GM11168 (cell line): ENCODE results near the gene ATF6B.
"Not testable (repeated sequence)": the region's sequence is repeated elsewhere in the genome, so short reads cannot be mapped to it uniquely, and the experiment has no call there.

ENCODE experiments used
- in situ Hi-C: fragments of 300-500 bp; cut with MboI; formaldehyde crosslinking; loops from one replicate; pipeline ENCODE4 v1.12.0; 2022; ENCODE audit warnings: low sequenced_read_pairs; ENCODE audit not compliant: unreplicated experiment

Gene ATF6B

GRCh38 chr6:32109765-32110160 is 18.3 kb downstream of the ATF6B start:
- in situ Hi-C loops: no loop called here

GRCh38 chr6:32109114-32109764 is 18.8 kb downstream of the ATF6B start, which contains the start of gene TNXB:
TNXB (minus strand) TSS chr6:32109338; CDS start chr6:32098198, 11,140 bp downstream.
- in situ Hi-C loops: no loop called here

DNA sequence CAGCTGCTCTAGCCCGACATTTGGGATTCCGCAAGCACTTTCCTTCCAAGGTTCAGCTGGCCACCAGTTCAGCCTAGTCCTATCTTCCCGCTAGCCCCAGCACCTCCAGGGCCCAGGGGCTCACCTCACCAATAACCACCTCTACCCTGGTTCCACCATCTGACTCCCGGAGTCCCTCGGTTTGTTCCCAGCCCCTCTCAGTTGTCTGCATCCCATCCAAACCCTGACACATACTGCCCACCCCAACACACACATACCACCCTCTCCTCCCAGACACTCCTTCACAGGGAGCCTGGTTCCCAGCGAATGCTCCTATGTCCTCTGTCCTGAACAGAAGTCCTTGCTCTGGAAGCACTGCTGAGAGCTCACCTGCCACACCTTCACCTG is 19.3 kb downstream of the ATF6B start:
- in situ Hi-C loops: no loop called here

DNA sequence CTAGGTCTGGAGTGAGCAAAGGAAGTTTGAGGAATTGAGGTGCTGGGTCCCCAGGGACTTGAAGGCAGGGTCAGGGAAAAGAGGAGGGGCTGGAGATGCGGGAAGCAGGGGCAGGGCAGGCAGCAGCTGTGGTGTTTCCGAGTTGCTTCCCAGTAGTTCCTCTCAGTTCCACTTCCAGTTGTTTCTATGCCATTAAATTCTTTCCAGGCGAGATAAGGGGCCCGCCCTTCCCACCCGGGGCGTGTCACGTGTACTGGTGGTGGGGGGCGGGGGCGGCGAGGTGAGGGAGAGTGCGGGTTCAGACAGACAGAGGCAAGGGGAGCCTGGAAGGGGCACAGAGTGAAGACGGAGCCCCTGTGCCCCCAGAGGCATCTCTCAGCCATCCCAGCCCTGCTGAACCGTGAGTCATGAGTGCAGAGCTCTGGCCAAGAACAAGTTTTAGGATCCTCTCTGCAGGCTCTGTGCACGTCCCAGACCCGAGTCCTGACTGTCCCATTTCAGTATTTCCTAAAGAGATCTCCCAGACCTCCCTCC is 19.9 kb downstream of the ATF6B start:
- in situ Hi-C loops: no loop called here

DNA sequence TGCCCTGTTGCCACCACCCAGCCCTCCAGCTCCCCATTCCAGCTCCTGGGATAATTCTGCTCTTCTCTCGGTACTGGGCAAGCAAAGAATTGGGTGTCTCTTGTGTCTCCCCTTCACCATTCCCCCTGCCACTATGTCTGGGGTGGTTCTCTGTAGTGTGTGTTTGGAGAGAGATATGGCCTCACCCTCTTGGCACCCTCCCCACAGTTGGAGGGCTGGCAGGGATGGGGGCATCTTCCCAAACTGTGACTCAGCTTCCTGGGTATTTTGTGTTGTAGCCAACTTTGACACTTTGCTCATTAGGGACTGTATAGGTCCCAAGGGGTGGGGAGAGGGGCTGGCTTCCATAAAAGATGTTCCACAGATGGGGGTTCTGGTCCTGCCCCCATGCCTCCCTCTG is 20.6 kb downstream of the ATF6B start:
- in situ Hi-C loops: no loop called here

DNA sequence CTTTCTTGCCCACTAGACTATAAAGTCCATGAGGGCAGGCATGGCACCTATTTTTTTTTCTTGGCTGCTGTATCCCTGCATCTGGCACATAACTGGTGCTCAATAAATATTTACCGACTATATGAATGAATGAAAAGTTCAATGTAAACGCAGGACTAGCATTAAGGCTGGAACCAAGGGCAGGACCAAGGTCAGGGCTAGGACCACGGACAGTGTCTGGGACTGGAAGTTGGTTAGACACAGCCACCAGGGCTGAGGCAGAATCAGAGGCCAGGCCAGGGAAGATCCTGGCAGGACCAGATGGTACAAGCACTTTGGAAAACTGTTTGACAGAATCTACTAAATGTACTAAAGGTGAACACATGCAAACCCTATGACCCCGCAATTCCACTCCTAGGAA is 22.6 kb downstream of the ATF6B start:
- in situ Hi-C loops: no loop called here

GRCh38 chr6:32102255-32102654 is 25.8 kb downstream of the ATF6B start:
- in situ Hi-C loops: no loop called here

- in situ Hi-C loops: not testable (repeated sequence)
Observed at GRCh38 chr6:32100251-32100650, 27.8 kb downstream of the ATF6B start.

DNA sequence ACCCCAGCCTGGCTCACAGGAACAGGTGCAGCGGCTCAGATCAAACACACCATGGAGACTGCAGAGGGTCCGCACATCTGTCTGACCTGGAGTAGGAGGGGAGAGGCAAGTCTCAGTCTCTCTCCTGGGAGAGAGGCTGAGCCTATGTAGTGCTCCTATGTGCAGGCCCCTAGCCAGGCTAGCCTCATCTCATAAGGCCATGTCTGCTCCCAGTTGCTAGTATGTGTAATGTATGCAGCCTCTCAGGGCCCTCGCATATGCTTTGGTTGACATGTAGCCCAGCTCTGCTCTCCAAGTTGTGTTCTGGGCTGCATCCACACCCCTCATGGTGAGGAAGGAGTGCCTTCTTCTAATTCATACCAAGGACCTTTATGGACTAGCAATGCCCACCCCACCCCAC is 30.7 kb downstream of the ATF6B start:
- in situ Hi-C loops: no loop called here

DNA sequence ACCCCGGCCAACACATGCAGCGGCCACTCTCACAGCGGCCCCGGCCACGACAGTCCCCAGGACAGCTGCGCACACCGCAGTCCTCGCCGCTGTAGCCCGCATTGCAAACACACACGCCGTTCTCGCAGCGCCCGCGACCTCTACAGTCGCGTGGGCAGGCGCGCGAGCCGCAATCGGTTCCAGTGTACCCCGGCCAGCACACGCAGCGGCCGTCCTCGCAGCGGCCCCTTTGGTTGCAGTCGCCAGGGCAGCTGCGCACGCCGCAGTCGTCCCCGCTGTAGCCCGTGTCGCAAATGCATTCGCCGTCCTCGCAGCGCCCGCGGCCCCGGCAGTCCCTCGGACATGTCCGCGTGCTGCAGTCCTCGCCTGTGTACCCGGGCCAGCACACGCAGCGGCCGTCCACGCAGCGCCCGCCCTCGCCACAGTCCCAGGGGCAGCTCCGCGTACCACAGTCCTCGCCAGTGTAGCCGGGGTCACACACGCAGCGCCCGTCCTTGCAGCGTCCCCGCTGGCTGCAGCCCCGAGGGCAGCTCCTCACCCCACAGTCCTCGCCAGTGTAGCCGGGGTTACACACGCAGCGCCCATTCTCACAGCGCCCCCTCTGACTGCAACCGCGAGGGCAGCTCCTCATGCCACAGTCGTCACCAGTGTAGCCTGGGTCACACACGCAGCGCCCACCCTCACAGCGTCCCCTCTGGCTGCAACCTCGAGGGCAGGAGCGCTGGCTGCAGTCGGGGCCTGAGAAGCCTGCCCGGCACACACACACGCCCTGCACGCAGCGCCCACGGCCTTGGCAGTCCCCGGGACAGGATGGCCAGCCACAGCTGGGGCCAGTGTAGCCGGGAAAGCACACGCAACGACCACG is 31.4 kb downstream of the ATF6B start:
- in situ Hi-C loops: no loop called here

- in situ Hi-C loops: no loop called here
Observed at GRCh38 chr6:32096087-32096393, 32.0 kb downstream of the ATF6B start.

DNA sequence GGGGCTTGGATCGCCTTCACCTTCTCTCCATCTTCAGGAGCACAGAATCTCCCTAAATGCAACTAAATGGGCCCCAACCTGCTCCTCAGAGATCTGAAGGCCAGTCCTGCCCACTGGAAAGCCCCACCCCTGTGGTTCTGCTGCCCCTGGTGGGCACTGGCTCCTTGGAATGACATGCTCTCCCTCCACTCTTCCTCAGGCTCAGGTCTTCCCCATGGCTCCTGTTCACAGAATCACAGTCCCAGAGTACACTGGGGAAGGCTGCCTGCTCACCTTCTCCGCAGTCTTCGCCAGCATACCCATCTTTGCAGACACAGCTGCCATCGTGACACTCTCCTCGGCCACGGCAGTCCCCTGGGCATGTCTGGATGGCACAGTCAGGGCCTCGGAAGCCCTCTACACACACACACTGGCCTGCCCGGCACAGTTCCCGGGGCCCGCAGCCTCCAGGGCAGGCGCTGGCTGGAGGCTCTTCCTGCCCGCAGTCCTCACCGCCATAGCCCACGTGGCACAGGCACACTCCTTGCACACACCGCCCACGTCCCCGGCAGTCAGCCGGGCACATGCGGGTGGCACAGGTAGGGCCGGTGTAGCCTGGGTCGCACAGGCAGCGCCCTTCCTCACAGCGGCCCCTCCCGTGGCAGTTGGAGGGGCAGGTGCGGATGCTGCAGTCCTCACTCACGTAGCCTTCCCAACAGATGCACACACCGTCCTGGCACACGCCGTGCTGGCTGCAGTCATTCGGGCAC is 32.5 kb downstream of the ATF6B start:
- in situ Hi-C loops: no loop called here

- in situ Hi-C loops: no loop called here
Observed at GRCh38 chr6:32092760-32093497, 35.1 kb downstream of the ATF6B start.

GRCh38 chr6:32089082-32089828 is 38.8 kb downstream of the ATF6B start:
- in situ Hi-C loops: no loop called here

GRCh38 chr6:32088487-32089049 is 39.5 kb downstream of the ATF6B start:
- in situ Hi-C loops: no loop called here

DNA sequence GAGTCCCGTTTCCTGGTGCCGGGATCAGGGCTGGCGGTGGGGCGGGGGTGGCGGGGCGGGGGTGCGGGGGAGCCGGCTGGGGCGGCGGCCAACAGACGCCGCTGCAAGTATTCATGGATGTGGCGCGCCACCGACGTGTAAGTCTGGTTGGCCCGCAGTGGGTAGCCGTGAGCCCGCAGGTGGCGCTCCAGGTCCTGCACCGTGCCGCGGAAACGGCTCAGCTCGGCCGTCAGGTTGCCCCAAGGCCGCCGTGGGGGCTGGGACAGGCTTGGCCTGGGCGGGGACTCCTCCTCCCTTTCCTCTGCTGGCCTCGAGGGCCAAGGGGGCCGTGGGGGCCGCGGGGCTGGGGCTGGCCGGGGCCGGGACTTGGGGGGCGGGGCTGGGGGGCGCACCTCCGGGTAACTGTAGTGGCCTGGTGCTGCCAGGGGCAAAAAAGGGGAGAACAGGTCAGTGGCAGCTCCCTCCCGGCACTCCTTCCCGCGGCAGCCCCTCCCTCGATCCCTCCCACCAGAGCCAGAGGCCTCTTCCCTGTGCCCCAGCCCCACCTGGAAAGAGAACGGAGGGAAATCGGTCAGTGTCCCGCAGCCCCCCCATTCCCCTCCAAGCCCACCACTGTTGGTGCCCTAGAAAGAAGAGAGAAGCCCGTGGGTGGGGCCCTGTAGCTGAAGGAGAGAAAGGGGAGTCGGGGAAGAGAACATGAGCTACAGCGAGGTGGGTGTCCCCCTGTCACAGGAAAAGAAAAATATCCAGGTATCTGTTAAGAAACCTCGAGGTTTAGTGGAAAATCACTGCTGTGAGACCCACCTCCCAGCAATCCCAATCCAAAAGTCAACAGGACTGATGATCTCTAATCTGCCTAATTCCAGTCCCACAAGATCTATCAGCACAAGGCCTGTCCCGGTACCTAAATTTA is 40.2 kb downstream of the ATF6B start:
- in situ Hi-C loops: no loop called here

GRCh38 chr6:32086661-32087573 is 41.1 kb downstream of the ATF6B start:
- in situ Hi-C loops: no loop called here
